Peyer's patch (tissue), 4 donors: ENCODE measurements around the gene MEPCE. TPM values are rescaled to one million over a fixed set of nuclear protein-coding genes. Genes with fewer than 3 reads are reported as not detected.

ENCODE experiments used
- DNase-seq, 3 donors: peaks; one replicate each; pipeline ENCODE4 v3.0.0-alpha.2; 2017 to 2019
- H3K27ac ChIP-seq, 4 donors: fragments of 200-600 bp; sonication (generic); one replicate each; pipeline ENCODE4 v1.5.1; 2016 to 2019
- H3K27me3 ChIP-seq, 2 donors: fragments of 200-600 bp; sonication (generic); one replicate each; pipeline ENCODE4 v1.5.1; 2019
- H3K36me3 ChIP-seq, 3 donors: fragments of 200-600 bp; sonication (generic); one replicate each; pipeline ENCODE4 v1.5.1; 2016 to 2019
- H3K4me1 ChIP-seq, 4 donors: fragments of 200-600 bp; sonication (generic); one replicate each; pipeline ENCODE4 v1.5.1; 2016 to 2019
- H3K4me3 ChIP-seq, 4 donors: fragments of 200-600 bp; sonication (generic); 1 replicate in 3 of 4; 2 replicates in 1 of 4; pipeline ENCODE4 v1.5.1; 2016 to 2019; ENCODE audit warnings: mild to moderate bottlenecking in 1 of 4
- H3K9me3 ChIP-seq, 4 donors: fragments of 200-600 bp; sonication (generic); one replicate each; pipeline ENCODE4 v1.5.1; 2016 to 2019; ENCODE audit warnings: mild to moderate bottlenecking in 1 of 4
- CTCF ChIP-seq, 6 experiments: fragments of 450-650 bp in 4 of 6; fragments of 200-600 bp in 2 of 6; sonication (generic) in 1 of 6; IDR thresholded peaks; one replicate each; pipeline ENCODE4 v1.5.1; 2017 to 2019; ENCODE audit warnings: antibody characterized with exemption in 6 of 6, mild to moderate bottlenecking in 3 of 6, moderate library complexity in 1 of 6
- POLR2A ChIP-seq, 2 donors: fragments of 450-650 bp; IDR thresholded peaks; one replicate each; pipeline ENCODE4 v1.5.1; 2017; ENCODE audit warnings: antibody characterized with exemption in 2 of 2, mild to moderate bottlenecking in 2 of 2, moderate library complexity in 2 of 2
- total RNA-seq, 4 donors: library from RNA; depleted of rRNA; stranded (reverse); fragments of >200 nt; gene quantifications; one replicate each; pipeline ENCODE4 v1.1.0, GENCODE V29; 2016

MEPCE gene
- total RNA-seq, 4 donors from 2014 or later = 17.3 to 46.3 (median 32.2) TPM

DNA sequence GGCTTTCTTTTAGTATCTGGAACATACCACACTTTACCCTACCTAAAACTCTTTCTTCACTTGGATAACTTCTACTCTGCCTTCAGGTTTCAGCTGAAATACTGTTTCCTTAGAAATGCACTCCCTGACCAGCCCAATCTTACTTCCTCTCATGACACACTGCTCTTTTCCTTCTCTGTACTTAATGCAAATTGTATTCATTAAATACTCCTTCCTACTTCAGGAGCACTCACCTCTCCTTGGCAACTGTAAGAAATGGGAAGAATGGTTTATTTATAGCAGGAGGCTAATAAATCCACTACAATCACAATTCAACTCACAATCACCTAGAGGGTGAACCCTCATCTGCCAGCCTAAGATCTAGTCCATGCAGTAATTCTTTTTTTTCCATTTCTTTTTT is 16.3 kb upstream of the MEPCE start:
- Histone ChIP-seq H3K36me3 (no peaks in the 10 kb centered on the region), H3K9me3 (no peaks in the 10 kb centered on the region), H3K4me3 (no peak overlapping the region), H3K27ac (no peak overlapping the region), H3K4me1 (no peaks in the 10 kb centered on the region), H3K27me3 (no peaks in the 10 kb centered on the region)
- DNase-seq = no peak
- TF ChIP-seq POLR2A (IDR thresholded peaks at IDR 0.05) (no peak), CTCF (IDR thresholded peaks at IDR 0.05) (no peak)

DNA sequence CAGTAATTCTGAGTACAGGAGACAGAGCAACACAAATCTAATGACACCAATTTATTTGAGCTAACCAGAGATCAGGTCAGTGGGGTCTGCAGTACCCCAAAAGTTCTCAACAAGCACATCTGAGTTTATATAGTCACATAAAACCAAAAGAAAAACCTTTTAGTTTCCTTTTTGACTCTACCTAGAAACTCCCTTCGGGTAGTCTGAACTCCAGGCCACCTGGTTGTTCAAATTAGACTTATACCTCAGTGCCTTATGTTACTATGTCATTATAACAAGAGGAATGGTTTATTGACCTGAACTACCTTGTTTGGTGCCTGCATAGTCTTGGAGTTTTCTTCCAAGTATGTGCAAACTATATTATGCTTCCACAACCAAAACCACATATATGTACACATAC is 15.7 kb upstream of the MEPCE start:
- Histone ChIP-seq H3K27me3 (no peaks in the 10 kb centered on the region), H3K36me3 (no peaks in the 10 kb centered on the region), H3K27ac (no peak overlapping the region), H3K4me1 (no peaks in the 10 kb centered on the region), H3K4me3 (no peak overlapping the region), H3K9me3 (no peaks in the 10 kb centered on the region)
- DNase-seq = no peak
- TF ChIP-seq CTCF (IDR thresholded peaks at IDR 0.05) (no peak), POLR2A (IDR thresholded peaks at IDR 0.05) (no peak)

- no peak for TF ChIP-seq POLR2A (IDR thresholded peaks at IDR 0.05)
- DNase-seq = no peak
- no peaks in the 10 kb centered on the region for H3K27me3 ChIP-seq
- no peaks in the 10 kb centered on the region for H3K9me3 ChIP-seq
- H3K4me3 ChIP-seq = no peak overlapping the region
- H3K36me3 ChIP-seq = no peaks in the 10 kb centered on the region
- no peak overlapping the region for H3K27ac ChIP-seq
- no peaks in the 10 kb centered on the region for H3K4me1 ChIP-seq
Observed at GRCh38 chr7:100415448-100415847, 14.2 kb upstream of the MEPCE start.

DNA sequence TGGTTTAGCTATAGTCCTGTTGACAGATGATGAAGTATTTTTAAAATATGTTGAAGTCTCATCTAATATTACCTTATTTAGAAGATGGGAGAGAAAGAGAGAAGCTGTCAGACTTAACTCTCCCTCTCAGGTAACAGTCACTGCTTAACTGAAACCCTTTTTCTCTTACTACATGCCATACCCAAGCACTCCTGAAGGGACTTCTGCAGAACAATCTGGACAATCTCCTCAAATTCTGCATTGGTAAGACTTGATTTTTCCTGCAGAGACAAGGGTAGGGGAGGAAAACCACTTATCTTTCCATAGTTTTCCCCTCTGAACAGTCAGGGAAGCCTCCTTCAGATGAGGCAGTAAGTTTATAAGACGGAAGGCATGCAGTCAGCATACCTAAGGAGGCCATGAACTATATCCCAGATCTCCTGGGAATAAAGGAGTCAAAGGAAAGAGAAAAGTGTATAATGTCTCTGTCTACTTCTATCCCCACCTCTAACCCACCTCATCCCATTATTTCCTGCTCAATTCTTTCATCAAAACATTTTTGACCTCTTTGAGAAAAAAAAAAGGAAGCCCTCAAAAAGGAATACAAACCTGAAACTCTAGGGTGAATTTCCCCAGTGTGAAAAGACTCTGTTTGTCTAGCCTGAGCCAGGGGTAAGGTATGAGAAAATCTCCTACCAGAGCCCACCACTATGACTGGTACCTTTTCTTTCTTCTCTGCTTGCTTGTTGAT is 10.5 kb upstream of the MEPCE start:
- no peaks in the 10 kb centered on the region for H3K4me1 ChIP-seq
- no peaks in the 10 kb centered on the region for H3K36me3 ChIP-seq
- no peak for DNase-seq
- H3K9me3 ChIP-seq = no peaks in the 10 kb centered on the region
- TF ChIP-seq POLR2A (IDR thresholded peaks at IDR 0.05) = no peak
- TF ChIP-seq CTCF (IDR thresholded peaks at IDR 0.05) = no peak
- no peak overlapping the region for H3K27ac ChIP-seq
- no peak overlapping the region for H3K4me3 ChIP-seq
- no peaks in the 10 kb centered on the region for H3K27me3 ChIP-seq

- Histone ChIP-seq H3K9me3 (no peaks in the 10 kb centered on the region), H3K27ac (no peak overlapping the region), H3K27me3 (no peaks in the 10 kb centered on the region)
Observed at GRCh38 chr7:100419660-100420226, 9.9 kb upstream of the MEPCE start.

More at GRCh38 chr7:100419660-100420226, 9.9 kb upstream of the MEPCE start:
- no peak for DNase-seq
- Histone ChIP-seq H3K4me1 (no peaks in the 10 kb centered on the region), H3K36me3 (no peaks in the 10 kb centered on the region), H3K4me3 (no peak overlapping the region)
- TF ChIP-seq POLR2A (IDR thresholded peaks at IDR 0.05) = no peak
- no peak for TF ChIP-seq CTCF (IDR thresholded peaks at IDR 0.05)
